Gastrocnemius medialis (tissue), 4 donors: Measurements from ENCODE around the gene NDUFS8.

Experiments
- POLR2A ChIP-seq, 2 donors: fragments of 450-650 bp; IDR thresholded peaks; one replicate each; pipeline ENCODE4 v1.6.1; 2017; ENCODE audit warnings: antibody characterized with exemption in 2 of 2, mild to moderate bottlenecking in 2 of 2, moderate library complexity in 2 of 2
- TF ChIP-seq, protein P1 (sequence below), 5 experiments: fragments of 450-650 bp in 3 of 5; fragments of 200-600 bp in 2 of 5; sonication (generic) in 2 of 5; IDR thresholded peaks in 4 of 5; conservative IDR thresholded peaks in 1 of 5; 1 replicate in 4 of 5; 2 replicates in 1 of 5; pipeline ENCODE4 v1.5.1; 2016 to 2019; ENCODE audit warnings: antibody characterized with exemption in 5 of 5, mild to moderate bottlenecking in 3 of 5, moderate library complexity in 3 of 5

DNA sequence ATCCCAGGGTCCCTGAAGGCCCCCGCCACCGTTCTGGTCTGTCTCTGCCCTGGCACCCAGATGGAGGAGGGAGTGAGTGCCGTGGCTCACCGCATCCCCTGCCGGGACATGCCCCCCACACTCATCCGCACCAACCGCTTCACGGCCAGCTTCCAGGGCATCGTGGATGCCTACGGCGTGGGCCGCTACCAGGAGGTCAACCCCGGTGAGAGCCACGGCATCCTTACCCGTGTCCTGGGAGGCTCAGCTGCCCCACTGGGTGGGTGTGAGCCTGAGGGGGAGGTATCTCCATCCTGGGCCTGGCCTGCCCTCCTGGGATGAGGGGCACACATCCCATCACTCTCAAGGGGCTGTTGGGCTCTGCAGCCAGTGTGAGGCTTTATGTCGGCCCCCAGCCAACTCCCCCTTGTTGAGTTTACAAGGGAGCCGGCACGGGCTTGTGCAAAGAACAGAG, 14.4 kb downstream of the NDUFS8 start:
- TF ChIP-seq, protein P1, sequence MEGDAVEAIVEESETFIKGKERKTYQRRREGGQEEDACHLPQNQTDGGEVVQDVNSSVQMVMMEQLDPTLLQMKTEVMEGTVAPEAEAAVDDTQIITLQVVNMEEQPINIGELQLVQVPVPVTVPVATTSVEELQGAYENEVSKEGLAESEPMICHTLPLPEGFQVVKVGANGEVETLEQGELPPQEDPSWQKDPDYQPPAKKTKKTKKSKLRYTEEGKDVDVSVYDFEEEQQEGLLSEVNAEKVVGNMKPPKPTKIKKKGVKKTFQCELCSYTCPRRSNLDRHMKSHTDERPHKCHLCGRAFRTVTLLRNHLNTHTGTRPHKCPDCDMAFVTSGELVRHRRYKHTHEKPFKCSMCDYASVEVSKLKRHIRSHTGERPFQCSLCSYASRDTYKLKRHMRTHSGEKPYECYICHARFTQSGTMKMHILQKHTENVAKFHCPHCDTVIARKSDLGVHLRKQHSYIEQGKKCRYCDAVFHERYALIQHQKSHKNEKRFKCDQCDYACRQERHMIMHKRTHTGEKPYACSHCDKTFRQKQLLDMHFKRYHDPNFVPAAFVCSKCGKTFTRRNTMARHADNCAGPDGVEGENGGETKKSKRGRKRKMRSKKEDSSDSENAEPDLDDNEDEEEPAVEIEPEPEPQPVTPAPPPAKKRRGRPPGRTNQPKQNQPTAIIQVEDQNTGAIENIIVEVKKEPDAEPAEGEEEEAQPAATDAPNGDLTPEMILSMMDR (IDR thresholded peaks at IDR 0.05 in 4 of 5, conservative IDR thresholded peaks at IDR 0.05 in 1 of 5), result no peak
- no peak for TF ChIP-seq POLR2A (IDR thresholded peaks at IDR 0.05)
